NCI-H1436 treated with DMSO at 0.1 percent for 48 hours (cell line): ENCODE results near the gene DND1.
A peak's percentile ranks its signal among the peaks of the same experiment; 100 is the strongest.
"Not testable (repeated sequence)": the region's sequence is repeated elsewhere in the genome, so short reads cannot be mapped to it uniquely, and the experiment has no call there.

Source experiments
- DNase-seq: peaks from one replicate; lab custom pipeline; 2025; lab: John Stamatoyannopoulos, UW

DND1 gene

DNA sequence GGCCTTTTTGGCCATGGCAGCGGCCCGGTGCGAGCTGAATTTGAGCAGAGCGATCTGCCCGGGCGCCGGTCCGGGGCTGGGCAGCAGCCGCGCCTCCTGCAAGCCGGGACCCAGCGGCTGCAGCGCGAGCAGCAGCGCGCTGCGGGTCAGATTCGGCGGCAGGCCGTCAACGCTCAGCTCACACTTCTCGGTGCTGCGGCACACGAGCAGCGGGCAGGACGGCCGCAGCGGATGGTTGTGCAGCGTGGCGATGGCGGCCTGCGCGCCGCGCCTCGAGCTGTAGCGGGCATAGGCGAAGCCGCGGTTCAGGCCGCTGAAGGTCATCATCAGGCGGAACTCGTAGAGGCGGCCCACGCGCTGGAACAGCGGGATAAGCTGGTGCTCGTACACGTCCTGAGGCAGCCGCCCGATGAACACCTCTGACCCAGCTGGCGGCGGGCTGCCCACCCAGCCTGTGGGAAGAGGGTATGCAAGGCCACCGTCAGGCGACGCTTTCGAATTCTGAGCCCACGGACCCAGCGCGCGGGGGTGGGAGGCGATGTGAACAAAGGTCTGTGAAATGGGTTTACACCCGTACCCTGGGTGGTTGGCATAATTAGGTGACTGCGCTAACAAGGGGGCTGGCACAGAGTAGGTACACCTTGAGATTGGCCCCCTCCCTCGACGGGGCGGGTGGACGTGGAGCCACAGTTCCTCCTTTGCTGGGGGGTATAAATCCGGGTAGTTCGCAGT is 755 bp downstream of the DND1 start:
- no peak for DNase-seq

DNA sequence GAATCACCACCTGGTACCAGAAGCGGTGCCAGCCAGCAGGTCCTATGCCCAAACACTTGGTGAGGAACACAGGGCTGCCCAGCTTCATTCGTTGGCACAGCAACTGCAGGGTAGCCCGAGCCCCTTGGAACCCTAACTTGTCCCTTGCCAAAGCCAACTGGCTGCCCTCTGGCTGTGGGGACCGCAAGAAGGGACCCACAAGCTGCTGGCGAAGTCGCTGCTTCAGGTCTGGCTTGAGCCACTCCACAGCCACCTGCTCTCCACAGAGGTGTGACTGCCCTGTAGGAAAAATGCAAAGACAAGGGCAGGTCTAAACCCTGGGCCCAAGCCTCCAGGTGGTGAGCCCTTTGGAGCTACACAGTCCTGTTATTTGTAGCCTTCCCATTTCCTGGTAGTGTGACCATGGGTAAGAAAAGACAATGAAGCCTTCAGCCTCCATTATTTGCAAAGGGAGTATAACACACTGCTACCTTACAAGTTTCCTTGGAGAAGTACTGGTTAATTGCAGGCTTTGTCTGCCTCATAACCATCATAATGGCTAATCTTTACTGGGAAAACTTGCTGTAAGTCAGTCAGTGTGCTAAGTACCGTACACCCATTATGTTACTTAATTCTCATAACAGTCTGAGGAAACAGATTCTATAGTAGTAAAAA is 1.8 kb downstream of the DND1 start:
- no peak for DNase-seq

DNA sequence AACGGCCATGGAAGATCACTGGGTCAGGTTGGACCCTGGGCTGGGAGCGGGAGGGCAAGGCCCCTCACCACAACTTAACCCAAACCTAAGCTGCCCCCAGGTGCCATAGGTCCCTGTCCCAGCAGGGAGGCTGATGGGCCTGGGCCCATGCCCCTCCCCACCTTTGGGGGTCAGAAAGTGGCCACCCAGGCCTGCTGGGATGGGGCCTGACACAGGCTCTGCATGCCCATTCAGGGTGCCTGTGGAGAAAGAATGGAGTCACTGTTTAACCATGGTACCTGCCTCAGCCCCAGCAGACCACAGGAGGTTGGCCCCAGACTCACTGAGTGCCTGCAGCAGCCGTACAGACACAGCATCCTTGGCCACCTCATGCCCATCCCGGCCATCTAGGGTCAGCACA is 2.3 kb downstream of the DND1 start:
- DNase-seq = not testable (repeated sequence)

DNA sequence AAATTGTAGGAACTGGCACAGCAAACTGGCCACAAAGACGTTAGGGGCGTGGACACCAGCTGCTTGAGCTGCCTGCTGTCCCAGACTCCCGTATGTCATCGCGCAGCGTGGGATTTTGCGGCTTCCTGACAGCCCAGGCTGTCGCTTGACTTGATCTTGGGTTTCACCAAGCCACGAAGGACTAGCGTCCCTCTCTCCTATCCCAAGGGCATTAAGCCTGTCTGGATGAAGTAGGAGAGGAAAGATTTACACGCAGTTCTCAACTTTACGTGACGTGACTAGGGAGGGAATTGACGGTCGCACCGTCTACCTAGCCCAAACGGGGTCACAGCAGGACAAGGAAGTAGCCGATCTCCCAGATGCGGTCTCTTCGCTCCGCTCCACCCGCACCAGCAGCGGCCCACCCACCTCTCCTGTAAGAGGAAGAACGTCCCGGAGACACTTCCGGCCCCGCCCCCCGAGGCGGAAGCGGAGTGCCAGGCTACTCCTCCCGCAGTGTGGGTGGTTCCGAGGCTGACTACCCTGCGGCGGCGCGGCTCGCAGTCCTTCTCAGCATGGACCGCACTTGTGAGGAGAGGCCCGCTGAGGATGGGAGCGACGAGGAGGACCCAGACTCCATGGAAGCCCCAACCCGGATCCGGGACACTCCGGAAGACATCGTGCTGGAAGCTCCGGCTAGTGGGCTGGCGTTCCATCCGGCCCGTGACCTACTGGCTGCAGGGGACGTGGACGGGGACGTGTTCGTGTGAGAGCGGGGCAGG is 8.8 kb downstream of the DND1 start, which contains the start of gene WDR55:
WDR55 (plus strand) TSS at position 546 of the 761 bp plus-strand sequence; CDS start at position 555, 9 bp downstream.
- peak; percentile 67 for DNase-seq

DNA sequence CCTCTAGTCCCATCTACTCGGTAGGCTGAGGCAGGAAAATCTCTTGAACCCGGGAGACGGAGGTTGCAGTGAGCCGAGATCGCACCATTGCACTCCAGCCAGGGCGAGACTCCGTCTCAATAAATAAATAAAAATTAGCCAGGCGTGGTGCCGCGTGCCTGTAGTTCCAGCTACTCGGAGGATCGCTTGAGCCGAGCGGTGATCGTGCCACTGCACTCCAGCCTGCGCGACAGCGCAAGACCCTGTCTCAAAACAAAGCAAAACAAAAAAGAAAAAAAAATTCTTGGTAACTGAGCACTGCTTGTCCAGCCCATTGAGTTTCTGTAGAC is 9.4 kb downstream of the DND1 start:
- no peak for DNase-seq

DNA sequence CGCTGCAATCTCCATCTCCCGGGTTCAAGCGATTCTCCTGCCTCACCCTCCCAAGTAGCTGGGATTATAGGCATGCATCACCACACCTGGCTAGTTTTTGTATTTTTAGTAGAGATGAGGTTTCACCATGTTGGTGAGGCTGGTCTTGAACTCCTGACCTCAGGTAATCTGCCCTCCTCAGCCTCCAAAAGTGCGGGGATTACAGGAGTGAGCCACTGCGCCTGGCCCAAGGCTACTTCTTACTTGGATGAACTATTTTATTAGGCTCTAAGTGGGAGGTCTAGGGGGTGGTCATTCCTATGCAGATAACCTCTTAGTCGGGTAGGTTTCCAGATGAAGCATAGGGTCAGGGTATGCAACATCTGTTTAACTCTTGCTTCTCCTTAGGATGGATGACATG is 13.0 kb downstream of the DND1 start:
- not testable (repeated sequence) for DNase-seq

DNA sequence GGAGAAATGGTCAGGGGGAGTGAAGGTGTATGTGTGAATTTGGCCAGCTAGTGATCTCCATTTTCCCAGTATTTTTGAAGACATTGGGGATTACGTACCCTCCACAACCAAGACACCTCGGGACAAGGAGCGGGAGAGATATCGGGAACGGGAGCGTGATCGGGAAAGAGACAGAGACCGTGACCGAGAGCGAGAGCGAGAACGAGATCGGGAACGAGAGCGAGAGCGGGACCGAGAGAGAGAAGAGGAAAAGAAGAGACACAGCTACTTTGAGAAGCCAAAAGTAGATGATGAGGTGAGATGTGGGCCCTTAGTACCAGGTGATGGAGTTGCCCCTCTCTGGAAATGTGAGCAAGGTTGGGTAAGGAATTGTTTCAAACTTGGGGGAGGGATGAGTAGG is 14.5 kb downstream of the DND1 start:
- no peak for DNase-seq

DNA sequence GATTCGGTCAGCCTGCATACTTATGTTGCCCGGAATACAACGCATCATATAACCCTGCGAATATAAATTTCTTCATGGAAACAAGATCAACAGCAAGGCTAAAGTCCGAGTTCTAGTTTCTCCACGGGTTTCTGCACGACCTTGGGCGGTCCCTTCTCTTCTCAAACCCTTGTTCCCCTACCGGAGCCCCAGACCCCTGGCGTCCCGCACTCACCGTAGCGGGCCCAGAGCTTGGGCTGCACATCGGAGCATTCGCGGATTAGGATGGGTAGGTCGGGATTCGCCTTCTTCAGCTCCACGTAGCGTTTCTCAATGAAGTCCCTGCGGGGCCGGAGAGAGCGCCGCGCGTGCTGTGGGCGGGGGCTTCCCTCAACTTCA is 26.3 kb downstream of the DND1 start:
- DNase-seq = no peak

DNA sequence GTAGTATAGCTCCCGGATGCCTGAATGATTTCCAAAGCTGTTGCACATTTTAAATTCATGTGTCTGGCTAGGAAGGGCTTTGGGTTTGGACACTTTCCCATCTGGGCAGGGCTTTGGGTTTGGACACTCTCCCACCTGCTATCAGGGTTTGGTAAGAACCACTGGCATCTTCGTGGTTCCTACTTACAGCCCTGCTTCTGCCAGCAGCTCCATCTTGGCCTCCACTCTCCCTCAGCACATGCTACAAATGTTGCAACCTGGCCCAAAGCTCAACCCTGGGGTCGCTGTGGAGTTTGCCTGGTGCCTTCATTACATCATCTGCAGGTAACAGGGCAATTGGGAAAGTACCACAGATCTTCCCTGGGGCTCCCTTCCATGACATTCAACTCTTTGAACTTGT is 30.7 kb downstream of the DND1 start:
- no peak for DNase-seq

DNA sequence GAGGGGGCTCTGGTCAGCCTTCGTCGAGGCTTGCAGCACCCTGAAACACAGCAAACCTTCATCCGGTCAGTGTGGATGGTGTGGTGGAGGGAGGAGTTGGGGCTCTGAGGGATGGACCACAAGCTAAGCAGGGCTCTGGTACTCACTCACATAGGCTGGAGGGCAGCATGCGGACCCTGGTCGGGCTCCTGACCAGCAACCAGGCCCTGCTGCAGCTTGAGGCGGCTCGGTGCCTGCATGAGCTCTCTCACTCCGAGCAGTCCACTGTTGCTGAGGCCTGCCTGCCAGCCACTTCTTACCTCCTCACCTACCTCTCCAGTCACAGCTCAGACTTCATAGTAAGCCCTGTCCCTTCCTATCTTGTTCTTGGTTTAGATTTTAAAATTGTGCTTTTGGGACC is 31.7 kb downstream of the DND1 start:
- no peak for DNase-seq

DNA sequence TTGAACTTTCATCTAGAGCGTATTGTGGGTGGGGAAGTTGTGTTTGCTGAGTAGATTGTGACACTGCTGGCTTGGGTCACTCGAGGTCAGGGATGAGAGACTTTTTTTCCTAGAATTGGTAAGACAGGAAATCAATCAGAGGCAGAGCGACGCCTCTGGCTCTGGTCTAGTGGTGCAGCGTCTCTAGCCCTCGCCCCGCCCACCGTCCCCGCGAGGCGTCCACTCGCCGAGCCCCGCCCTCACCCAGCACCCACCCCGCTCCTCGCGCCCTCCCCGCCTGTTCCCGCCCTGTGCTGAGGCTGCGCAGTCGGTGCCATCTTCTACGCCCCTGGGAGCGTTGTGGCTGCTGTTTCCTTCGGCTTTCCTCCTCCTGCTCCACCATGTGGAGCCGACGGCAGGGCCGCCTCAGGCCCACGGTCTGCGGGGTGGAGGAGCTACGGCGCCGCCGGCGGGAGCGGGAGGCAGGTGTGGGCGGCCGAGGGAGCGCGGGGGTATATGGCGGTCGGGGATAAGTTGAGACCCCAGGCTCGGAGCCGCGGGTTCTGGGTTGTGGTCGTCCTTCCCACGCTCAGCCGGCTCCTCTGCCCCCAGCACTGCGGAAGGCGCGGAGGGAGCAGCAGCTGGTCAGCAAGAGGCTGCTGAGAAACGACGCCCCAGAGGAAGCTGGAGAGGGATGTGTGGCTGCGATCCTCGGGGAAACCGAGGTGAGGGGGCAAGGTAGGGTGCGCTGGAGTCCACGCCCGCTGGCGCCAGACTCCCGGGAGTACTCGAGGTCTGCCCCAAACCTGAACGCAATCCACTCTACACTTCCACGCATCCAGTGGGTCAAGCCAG is 34.0 kb downstream of the DND1 start, which contains the start of gene TMCO6:
TMCO6 (plus strand) TSS at position 304 of the 834 bp plus-strand sequence; CDS start at position 381, 77 bp downstream.
- DNase-seq = peak; percentile 79

DNA sequence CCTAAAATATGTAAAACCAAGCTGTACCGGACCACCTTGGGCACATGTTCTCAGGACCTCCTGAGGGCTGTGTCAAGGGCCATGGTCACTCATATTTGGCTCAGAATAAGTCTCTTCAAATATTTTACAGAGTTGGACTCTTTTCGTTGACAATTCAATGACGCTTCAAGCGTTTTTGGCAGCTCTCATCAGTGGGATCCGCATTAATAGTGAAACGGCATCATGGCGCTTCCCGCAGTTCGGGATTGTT is 34.6 kb downstream of the DND1 start:
- DNase-seq = not testable (repeated sequence)

DNA sequence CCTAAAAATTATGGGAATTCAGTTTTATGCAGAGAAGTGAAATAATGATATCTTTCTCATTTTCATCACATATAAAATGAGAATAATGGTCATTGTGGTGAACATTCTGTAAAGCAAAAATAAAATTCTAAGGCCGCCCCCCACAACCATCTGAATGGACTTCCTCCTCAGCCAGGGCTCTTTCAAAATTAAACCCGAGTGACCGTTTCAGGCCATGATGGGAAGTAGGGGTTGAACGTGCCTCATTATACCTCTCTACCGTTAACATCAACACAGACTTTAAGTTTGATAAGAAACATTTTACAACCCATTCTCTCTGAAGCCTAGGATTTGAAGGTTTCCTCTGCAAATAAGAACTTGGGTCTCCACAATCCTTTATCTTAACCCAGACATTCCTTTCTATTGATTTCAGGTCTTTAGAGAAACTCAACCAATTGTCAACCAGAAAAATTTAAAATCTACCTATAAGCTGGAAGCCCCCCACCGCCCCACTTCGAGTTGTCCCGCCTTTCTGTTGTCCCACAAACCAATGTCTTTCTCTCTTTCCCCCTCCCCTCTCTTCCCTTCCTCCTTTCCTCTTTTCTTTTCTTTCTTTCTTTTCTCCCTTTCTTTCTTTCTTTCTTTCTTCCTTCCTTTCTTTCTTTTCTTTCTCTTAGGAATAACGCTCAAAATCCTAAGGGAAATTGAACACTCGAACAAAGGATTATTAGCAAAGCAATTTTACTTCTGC is 35.8 kb downstream of the DND1 start:
- no peak for DNase-seq

DNA sequence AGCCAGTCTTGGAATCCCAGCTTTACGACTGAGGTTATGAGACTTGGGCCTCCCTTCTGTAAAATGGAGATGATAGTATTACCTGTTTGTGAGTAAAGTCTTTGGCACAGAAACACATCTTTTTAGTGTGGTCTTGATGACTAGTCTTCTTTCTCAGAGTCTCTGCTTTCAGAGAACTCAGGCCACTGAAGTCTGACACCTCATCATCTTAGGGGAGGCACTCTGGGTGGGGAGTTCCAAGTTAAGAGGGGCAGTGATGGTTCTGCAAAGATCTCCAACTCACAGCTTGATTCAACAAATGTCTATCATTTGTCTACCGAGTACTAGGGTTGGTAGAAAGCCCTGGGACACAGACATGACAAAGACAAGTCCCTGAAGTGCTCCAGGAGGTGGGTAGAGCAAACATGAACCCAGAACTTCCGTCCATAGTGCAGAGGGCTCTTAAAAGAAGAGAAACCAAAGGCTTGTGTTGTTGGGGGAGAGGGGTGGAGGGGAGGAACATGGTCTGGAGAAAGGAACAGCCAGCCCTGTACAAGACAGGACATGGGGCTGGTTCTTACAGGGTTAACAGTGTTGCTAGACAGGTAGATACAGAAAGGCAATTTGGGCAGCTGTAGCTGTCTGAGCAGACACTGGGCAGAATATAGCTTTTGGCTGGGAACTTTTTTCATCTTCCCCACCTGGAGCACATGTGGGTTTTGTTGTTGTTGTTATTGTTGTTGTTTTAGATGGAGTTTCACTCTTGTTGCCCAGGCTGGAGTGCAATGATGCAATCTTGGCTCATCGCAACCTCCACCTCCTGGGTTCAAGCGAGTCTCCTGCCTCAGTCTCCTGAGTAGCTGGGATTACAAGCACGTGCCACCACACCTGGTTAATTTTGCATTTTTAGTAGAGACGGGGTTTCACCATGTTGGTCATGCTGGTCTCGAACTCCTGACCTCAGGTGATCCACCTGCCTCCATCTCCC is 37.8 kb downstream of the DND1 start:
- no peak for DNase-seq

DNA sequence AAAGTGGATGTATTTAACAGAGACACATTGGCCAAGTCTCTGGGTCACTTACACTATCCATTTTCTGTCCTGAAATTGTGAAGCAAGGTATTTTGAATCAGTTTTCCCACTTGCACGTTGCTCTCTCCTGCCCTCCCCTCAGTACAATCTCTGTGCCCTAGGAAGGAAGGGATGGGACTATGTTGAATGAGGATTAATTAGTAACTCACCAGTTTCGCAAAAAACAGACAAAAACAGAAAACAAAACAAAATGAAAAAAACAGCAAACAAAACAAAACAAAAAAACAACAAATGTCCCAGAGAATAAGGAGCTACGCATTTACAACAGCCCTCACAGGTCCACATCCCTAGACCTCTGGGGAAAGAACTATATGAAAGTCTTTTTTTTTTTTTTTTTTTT is 39.3 kb downstream of the DND1 start:
- no peak for DNase-seq

DNA sequence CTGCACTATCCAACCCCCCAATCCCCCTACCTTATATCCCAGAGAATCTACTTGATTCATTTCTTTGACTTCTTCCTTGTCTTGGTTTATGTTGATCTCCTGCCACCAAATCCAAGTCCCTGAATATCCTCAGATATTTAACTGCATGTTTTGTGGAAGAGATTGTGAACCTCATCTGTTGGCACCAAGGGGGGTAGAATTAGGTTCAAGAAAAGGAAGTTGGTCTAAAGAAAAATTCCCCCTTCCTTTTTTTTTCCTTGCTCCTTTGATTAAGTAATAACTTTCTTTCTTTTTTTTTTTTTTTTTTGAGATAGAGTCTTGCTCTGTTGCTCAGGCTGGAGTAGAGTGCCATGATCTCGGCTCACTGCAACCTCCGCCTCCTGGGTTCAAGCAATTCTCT is 39.9 kb downstream of the DND1 start:
- DNase-seq = no peak

DNA sequence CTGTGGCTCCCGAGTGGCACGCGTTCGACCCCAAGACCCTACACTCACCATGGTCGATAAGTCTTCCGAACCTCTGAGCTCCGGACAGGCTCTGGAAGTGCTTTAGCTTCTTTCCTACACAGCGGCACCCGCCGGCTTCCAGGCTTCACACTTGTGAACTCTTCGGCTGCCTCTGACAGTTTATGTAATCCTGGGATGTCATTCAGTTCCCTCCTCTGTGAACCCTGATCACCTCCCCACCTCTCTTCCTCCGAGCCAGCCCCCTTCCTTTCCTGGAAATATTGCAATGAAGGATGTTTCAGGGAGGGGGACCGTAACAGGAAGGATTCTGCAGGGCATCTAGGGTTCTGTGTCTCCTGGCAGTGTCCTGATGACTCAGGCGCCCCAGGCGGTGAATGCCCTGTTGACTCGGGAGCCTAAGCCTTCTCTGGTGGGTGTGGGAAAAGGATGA is 40.3 kb downstream of the DND1 start, which contains the start of gene CD14:
CD14 (minus strand) TSS at position 155 of the 451 bp plus-strand sequence; CDS start at position 51, 104 bp downstream.
- DNase-seq = no peak

DNA sequence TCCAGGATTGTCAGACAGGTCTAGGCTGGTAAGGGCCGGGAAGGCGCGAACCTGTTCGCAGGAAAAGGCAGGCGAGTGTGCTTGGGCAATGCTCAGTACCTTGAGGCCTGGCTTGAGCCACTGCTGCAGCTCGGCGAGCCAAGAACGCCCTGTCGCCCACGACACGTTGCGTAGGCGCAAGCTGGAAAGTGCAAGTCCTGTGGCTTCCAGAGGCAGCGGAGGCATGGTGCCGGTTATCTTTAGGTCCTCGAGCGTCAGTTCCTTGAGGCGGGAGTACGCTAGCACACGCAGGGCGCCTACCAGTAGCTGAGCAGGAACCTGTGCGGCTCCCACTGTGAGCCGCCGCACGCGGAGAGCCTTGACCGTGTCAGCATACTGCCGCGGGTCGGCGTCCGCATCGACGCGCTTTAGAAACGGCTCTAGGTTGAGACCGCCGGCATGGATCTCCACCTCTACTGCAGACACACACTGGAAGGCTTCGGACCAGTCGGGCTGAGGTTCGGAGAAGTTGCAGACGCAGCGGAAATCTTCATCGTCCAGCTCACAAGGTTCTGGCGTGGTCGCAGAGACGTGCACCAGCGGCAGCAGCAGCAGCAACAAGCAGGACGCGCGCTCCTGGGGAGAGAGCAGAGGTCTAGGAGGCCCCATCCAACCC is 40.9 kb downstream of the DND1 start:
- DNase-seq = no peak

DNA sequence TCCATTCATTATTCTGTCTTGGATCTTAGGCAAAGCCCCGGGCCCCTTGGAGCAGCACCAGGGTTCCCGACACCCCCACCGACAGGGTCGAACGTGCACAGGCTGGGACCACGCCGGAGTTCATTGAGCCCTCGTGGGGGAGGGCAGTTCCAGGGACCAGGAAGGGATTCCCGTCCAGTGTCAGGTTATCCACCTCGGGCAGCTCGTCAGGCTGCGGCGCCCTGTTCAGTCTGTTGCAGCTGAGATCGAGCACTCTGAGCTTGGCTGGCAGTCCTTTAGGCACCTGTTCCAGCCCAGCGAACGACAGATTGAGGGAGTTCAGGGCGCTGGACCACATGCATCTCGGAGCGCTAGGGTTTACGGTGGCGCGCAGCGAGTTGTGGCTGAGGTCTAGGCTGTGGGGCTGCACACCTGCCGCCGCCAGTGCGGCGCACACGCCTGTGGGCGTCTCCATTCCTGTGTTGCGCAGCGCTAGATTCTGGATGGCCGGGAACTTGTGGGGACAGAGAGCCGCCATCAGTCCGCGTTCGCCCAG is 41.5 kb downstream of the DND1 start:
- no peak for DNase-seq

DNA sequence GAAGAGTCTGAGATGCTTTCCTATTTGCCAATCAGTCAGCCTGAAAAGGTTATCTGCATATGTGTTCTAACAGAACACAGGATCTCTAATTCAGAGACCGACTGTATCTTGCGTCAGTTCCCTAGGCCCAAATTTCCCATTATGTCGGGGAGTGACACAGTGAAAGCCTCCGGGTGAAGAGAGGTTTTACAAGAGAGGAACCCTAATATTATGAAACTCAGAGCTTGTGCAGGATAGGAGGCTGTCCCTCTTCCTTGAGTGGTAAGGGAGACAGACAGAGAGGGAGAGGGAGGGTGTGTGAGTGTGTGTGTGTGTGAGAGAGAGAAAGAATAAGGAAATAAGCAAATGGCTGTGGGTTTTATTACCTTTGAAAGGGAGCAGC is 42.3 kb downstream of the DND1 start:
- DNase-seq = no peak
